ENCODE data around the gene SLC6A5.

DNA sequence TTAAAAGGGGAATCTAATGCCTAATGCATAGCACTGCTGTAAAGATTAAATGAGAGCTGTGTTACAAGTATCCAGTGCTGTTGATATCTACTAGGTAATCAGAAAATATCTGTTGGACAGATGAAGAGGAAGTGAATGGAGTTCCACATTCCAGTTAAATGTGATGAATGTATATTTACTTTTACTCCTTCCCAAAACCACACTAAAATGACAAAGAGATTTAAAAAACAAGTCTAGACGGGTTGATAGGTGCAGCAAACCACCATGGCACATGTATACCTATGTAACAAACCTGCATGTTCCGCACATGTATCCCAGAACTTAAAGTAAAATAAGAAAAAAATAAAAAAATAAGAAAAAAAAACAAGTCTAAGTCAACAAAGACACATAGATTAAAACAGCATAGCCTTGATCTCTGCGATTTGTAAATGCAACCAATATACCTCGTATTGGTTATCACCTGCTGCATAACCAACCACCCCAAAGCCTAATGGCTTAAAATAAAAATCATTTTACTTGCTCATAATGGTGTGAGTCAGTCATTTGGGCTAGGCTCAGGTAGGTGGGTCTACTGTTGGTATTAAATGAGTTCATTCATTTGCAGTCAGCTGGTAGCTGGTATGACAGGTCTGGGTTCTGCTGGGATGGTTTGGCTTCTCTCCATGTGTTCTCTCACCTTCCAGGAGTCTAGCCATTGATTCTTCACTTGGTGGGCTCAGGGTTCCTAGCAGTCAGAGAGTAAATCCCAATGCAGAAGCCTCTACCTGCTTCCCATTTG, 39.7 kb upstream of the SLC6A5 start:
- TF ChIP-seq, protein P1, sequence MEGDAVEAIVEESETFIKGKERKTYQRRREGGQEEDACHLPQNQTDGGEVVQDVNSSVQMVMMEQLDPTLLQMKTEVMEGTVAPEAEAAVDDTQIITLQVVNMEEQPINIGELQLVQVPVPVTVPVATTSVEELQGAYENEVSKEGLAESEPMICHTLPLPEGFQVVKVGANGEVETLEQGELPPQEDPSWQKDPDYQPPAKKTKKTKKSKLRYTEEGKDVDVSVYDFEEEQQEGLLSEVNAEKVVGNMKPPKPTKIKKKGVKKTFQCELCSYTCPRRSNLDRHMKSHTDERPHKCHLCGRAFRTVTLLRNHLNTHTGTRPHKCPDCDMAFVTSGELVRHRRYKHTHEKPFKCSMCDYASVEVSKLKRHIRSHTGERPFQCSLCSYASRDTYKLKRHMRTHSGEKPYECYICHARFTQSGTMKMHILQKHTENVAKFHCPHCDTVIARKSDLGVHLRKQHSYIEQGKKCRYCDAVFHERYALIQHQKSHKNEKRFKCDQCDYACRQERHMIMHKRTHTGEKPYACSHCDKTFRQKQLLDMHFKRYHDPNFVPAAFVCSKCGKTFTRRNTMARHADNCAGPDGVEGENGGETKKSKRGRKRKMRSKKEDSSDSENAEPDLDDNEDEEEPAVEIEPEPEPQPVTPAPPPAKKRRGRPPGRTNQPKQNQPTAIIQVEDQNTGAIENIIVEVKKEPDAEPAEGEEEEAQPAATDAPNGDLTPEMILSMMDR (IDR thresholded peaks at IDR 0.05): no peak
- TF ChIP-seq POLR2A (IDR thresholded peaks at IDR 0.05) (no peak), POLR2AphosphoS5 (IDR thresholded peaks at IDR 0.05) (no peak)

Measured in prostate gland (tissue), 2 donors.